Measurements from ENCODE around the gene KLF11.

KLF11 gene

GRCh38 chr2:10042301-10043161 is 819 bp upstream of the KLF11 start:
- DNase-seq (ENCODE audit: low read depth) = no peak

DNA sequence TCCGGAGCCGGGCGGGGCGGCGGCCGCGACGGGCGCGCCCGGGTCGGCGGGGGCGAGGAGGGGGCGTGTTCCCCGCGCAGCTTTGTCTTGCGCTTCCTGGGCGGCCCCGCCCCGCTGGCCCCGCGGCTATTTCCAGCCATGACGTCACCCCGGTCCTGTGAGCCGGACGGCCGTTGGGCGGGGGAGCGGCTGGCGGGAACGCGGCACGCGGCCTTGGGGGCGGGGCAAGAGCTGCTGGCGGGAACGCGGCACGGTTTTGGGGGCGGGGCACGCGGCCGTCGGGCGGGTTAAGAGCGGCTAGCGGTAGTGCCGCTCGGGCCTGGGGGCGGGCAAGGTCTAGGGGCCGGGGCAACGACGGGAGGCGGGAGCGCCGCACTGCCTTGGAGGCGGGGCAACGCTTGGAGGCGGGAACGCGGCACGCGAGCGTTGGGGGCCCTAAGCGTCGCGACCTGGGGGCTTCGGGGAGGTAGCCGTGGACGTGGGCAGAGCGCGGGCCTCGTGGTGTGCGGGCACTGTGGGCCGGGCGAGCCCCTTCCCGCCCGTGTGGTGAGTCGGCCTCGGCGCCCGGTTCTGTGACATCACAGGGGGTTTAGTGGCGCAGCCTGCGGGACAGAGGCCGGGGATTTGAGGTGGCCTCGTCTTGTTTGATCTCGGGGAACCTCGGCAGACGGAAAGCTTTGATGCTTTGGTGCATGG is 704 bp downstream of the KLF11 start:
- DNase-seq (ENCODE audit: low read depth) = peak; percentile 45

DNA sequence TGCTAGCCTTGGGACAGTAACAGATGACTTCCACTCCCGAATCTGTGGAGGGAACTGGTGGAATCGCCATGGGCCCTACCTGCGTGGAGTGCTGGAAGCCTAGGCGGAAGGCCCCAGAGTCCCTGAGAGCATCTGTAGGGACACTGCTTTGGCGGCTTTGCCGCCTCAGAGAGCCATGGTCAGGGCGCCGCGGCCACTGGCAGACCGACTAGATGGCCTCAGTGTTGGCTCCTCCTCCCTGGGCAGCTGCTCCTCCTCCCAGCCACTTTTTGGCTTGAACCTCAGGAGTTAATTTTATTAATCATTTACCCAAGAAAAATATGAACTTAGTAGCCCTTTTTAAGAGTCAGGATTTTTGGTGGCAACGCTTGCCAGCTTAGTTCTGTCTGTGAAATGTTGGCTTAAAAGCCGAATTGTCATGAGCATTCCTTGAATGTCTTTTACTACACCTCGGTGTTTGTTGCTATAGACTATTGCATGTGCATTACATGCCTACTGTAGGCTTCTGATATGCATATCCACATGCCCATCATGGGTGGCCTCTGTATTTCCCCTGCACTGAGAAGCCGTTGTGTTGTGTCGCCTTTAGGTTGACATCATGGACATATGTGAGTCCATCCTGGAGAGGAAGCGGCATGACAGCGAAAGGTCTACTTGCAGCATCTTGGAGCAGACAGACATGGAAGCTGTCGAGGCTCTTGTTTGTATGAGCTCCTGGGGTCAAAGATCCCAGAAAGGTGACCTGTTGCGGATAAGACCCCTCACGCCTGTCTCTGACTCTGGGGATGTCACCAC is 2.4 kb downstream of the KLF11 start:
- no peak for DNase-seq (ENCODE audit: low read depth)

DNA sequence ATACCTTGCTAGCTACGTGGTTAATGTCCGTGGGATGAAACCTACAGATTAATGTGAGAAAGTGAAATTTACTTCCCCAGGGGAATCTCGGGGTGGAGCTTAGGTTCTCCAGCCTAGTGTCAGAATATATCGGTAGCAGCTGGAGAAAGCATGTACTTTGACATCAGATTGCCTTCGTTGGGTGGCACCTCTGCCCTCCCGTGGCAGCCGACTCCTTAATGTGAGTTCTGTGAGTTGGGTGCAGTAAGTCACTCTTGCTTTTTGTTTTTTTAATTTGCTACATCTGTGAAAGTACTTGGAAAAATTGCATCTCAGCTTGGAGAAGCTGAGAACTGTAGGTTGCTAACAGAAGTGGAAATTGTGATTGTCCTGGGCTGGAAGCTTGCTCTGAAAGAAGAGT is 3.6 kb downstream of the KLF11 start:
- DNase-seq (ENCODE audit: low read depth) = no peak

DNA sequence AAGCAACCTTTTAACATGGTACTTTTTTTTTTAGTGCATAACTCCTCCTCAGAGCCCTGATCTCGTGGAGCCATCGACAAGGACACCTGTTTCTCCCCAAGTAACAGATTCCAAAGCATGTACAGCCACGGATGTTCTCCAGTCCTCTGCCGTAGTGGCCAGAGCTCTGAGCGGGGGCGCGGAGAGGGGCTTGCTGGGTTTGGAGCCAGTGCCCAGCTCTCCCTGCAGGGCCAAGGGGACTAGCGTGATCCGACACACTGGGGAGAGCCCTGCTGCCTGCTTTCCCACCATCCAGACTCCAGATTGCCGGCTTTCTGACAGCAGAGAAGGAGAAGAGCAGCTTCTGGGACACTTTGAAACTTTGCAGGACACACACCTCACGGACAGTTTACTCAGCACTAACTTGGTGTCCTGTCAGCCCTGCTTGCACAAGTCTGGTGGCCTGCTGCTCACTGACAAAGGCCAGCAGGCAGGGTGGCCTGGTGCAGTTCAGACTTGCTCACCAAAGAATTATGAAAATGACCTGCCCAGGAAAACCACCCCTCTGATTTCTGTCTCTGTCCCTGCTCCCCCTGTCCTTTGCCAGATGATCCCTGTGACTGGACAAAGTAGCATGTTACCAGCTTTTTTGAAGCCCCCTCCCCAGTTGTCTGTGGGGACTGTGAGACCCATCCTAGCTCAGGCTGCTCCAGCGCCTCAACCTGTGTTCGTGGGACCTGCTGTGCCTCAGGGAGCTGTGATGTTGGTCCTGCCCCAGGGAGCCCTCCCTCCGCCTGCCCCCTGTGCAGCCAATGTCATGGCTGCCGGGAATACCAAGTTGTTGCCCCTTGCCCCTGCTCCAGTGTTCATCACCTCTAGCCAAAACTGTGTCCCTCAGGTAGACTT is 4.5 kb downstream of the KLF11 start:
- no peak for DNase-seq (ENCODE audit: low read depth)

DNA sequence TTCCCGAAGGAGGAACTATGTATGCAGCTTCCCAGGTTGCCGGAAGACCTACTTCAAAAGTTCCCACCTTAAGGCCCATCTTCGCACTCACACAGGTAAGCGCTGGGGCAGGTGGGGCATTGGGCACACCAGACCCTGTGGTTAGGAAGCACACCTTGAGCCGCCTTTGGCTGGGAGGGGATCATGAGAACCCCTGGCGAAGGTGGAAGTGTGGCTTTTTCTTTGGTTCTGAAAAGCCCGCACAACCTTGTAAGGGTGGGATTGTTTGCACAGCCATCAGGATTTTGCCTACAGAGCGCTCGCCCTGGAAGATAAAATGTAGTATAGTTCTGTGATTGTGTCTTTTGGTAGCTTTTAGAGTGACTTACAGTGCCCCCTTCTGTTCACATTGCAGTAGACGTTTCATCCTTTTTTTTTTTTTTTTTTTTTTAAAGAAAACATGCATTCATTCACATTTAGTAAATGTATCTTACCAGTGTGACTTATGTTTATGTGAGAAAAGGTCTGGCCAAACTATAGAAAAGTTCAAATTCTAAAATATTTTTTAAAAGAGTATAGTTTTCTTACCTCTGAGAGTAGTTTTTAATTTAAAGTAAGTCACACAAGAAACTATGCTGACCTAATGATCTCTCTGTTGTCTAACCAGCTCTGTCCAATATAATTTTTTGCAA is 5.3 kb downstream of the KLF11 start:
- no peak for DNase-seq (ENCODE audit: low read depth)

DNA sequence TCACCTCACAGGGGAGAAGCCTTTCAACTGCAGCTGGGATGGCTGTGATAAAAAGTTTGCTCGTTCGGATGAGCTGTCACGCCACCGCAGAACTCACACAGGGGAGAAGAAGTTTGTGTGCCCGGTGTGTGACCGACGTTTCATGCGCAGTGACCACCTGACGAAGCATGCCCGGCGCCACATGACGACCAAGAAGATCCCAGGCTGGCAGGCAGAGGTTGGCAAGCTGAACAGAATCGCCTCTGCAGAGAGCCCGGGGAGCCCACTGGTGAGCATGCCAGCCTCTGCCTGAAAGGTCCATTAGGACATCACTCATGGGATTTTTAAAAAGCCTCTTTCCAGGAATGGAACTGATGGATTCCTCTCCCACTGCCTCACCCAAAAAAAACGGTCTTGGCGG is 8.9 kb downstream of the KLF11 start:
- DNase-seq (ENCODE audit: low read depth) = no peak

DNA sequence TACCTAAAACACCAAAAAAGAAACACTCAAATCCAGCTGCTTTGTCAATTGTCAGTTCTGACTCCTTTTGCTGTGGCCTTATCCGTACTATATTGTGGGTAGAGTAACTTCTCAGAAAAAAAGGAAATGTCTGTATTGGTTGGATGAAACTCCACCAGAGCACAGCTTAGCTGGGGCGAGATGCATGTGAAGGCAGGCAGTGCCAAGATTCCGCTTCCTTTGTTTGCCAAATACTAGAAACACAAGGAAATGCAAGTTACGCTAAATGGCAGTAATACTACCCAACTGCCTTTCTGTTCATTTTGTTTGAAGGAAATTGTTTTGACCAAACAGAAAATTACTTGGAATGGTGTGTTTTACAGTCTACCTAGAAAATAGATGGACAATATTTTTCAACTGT is 10.0 kb downstream of the KLF11 start:
- no peak for DNase-seq (ENCODE audit: low read depth)

DNA sequence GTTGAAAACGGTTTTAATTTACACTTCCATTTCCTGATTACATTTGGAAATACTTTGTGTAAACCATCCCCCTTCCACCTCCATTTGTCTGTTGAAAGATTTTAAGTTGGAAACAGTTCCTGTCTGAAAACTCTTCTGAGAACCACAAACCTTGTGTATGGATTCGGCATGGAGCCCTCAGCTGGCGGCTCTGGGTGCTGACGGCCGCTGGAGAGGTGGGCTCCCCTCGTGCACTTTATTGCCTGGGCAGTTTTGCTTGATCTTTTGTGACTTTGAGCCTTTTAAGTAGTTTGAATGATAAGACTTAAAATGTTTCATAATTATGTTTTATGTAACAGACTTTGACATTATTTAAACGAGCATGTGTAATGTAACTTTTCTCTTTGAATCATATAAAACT is 11.1 kb downstream of the KLF11 start:
- no peak for DNase-seq (ENCODE audit: low read depth)

- DNase-seq (ENCODE audit: low read depth) = no peak
These were observed 11.6 kb downstream of the KLF11 start for GRCh38 chr2:10054976-10055375.

DNA sequence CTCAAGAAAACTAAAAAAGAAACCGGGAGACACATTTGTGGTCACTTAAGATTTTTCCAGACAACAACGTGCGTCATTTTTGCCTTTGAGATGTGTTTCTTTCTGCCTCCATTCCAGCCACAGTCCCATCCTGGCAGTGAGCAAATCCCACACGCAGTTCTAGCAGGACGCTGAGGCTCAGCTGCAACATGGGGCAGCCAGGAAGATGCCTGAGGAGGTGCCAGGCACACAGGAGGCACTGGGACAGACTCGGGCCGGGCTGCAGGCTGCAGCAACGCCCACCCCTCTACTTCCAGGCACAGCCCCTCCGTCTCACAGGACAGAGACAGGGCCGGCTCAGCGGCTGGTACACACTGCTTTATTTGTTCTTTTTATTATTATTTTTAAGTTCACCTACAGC is 13.1 kb downstream of the KLF11 start:
- no peak for DNase-seq (ENCODE audit: low read depth)

- no peak for DNase-seq (ENCODE audit: low read depth)
These were observed 14.1 kb downstream of the KLF11 start for GRCh38 chr2:10057231-10058107.

- DNase-seq (ENCODE audit: low read depth) = no peak
These were observed 15.1 kb downstream of the KLF11 start for GRCh38 chr2:10058251-10059015.

DNA sequence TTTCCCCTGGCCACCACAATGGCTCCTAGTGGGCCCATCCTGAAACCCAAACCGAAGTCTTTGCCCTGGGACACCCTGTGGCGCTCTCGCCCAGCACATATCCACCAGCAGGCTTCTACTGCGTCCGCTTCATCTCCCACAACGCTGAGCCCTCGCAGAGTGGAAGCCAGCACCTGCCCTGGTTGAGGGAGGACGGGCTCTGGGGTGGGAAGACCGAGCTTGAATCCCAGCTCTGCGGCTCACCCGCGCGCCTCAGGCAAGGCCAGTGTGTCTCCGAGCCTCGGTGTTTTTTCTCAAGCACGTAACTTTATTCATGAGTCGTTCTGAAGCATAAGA is 15.6 kb downstream of the KLF11 start:
- DNase-seq (ENCODE audit: low read depth) = no peak

DNA sequence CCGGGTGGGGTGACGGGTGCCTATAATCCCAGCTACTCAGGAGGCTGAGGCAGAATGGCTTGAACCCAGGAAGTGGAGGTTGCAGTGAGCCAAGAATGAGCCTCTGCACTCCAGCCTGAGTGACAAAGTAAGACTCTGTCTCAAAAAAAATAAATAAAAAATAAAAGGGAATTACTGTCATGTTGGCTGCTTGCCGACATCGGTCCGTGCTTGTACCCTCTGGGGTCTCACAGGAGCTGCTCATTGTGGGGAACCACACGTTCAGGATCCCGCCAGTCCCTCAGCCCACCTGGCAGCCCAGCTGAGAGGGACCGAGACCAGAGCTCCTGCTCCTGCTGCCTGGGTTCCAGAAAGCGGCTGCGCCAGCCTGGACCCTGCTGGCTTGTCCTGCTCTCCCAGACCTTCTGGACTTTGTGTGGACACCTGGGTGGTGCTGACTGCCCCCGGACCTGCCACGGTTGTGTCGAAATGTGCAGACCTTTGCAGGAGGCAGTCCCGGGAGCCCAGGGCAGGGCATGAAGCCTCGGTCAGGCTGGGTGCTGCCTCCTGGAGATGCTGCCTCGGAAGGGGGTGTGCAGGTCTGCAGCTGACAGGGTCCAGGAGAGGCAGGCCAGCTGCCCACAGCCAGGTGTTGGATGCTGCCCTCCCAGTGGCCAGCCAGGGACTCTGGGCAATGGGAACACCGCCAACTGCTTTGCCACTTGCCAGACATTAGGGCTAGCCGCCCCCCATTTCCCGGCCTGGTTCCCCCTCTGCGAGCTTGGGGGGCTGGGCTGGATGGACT is 16.4 kb downstream of the KLF11 start:
- DNase-seq (ENCODE audit: low read depth) = no peak

- DNase-seq (ENCODE audit: low read depth) = no peak
These were observed 18.0 kb downstream of the KLF11 start for GRCh38 chr2:10061221-10061925.

DNA sequence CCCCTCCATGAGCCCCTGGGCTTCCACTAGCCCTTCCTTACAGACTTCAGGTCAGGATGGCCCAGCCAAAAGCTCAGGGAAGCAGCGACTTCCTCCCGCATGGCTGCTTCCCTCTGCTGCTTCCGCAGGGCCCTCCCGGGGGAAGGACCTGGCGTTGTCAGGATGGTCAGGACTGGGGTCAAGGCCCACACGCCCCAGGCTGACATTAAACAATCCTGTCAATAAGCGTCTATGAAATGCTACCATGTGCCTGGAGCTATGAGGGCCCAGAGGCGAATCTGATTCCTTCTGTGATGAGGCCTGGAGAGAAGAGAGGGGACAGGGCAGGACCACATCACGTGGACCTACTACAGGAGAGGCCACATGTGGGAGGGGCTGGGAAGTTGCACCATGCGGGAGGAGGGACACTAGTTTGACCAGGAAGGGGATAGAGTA is 19.6 kb downstream of the KLF11 start:
- no peak for DNase-seq (ENCODE audit: low read depth)

DNA sequence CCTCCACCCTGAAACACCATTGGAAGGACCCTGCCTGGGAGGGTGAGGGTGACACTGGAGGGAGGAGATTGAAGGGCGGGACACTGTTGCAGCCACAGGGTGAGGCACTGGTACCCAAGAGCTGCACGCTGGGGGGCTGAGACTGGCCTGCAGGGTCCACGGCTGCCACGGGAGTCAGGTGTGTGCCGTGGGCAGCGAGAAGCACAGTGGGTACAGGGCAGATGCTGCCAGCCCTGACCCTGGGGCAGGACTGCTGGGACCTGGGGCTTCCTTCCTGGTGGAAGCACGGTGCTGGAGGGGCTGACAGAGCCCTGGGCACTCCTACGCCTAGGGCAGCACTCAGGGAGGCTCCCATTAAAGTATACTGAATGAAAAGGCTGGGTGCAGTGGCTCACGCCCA is 20.2 kb downstream of the KLF11 start:
- DNase-seq (ENCODE audit: low read depth) = no peak

All from non-pigmented ciliary epithelial cell (primary cell).